Transverse colon (tissue), 4 donors: ENCODE data around the gene ROBO1. TPM values are rescaled to one million over a fixed set of nuclear protein-coding genes. Genes with fewer than 3 reads are reported as not detected.

Experiments
- DNase-seq: peaks from one replicate; pipeline ENCODE4 v3.0.0-alpha.2; 2019
- H3K27ac ChIP-seq, 4 donors: fragments of 200-600 bp; sonication (generic); 2 replicates each; pipeline ENCODE4 v1.5.1; 2016 to 2018; ENCODE audit warnings: inconsistent platforms in 4 of 4
- H3K27me3 ChIP-seq: fragments of 200-600 bp; sonication (generic); 2 replicates; pipeline ENCODE4 v1.5.1; 2017; ENCODE audit warnings: inconsistent platforms
- H3K36me3 ChIP-seq, 4 donors: fragments of 200-600 bp; sonication (generic); 2 replicates each; pipeline ENCODE4 v1.5.1; 2017 to 2019; ENCODE audit warnings: inconsistent platforms in 4 of 4
- H3K4me1 ChIP-seq, 4 donors: fragments of 200-600 bp; sonication (generic); 2 replicates each; pipeline ENCODE4 v1.5.1; 2017 to 2020; ENCODE audit warnings: inconsistent platforms in 4 of 4
- H3K4me3 ChIP-seq, 4 donors: fragments of 200-600 bp; sonication (generic); 1 replicate in 1 of 4; 2 replicates in 3 of 4; pipeline versions ENCODE4 v1.5.1 to v1.6.1; 2017 to 2019; ENCODE audit warnings: inconsistent platforms in 4 of 4
- H3K9me3 ChIP-seq, 2 donors: fragments of 200-600 bp; sonication (generic); 2 replicates each; pipeline ENCODE4 v1.5.1; 2017 to 2019; ENCODE audit warnings: inconsistent platforms in 2 of 2
- CTCF ChIP-seq, 5 experiments: fragments of 200-600 bp in 3 of 5; fragments of 450-650 bp in 2 of 5; sonication (generic) in 3 of 5; IDR thresholded peaks; 1 replicate in 2 of 5; 2 replicates in 3 of 5; pipeline ENCODE4 v1.5.1; 2016 to 2017; ENCODE audit warnings: antibody characterized with exemption in 5 of 5, inconsistent platforms in 3 of 5, mild to moderate bottlenecking in 2 of 5, moderate library complexity in 1 of 5
- EP300 ChIP-seq: sonication (generic); formaldehyde crosslinking; IDR thresholded peaks from one replicate; pipeline ENCODE4 v1.6.1; 2017; ENCODE audit warnings: antibody characterized with exemption, low read depth
- POLR2A ChIP-seq: fragments of 450-650 bp; IDR thresholded peaks from one replicate; pipeline ENCODE4 v1.6.1; 2016; ENCODE audit warnings: antibody characterized with exemption, mild to moderate bottlenecking, moderate library complexity
- POLR2AphosphoS5 ChIP-seq, 3 donors: sonication (generic); formaldehyde crosslinking; IDR thresholded peaks; one replicate each; pipeline ENCODE4 v1.6.1; 2016; ENCODE audit warnings: antibody characterized with exemption in 3 of 3
- WGBS, 2 donors: methylation state at CpG; one replicate each; pipeline ENCODE4 v1.1.5; 2018; ENCODE audit warnings: low coverage in 1 of 2; 5-methylcytosine and 5-hydroxymethylcytosine counted together
- in situ Hi-C, 4 donors: fragments of 200-750 bp; cut with MboI; loops; one replicate each; pipeline versions ENCODE4 v1.15.0 to v1.15.1; 2017; ENCODE audit warnings: low sequenced_read_pairs in 3 of 4, low pct_ligation_motif_present in 1 of 4, low pct_unique_long_range_greater_than_20kb in 1 of 4
- intact Hi-C: fragments of 100-400 bp; cut with DNase I; formaldehyde crosslinking; loops from one replicate; pipeline ENCODE4 v1.15.1; 2023; ENCODE audit warnings: low total_unique reads
- total RNA-seq, 4 donors: library from RNA; depleted of rRNA; stranded (reverse); fragments of >200 nt; gene quantifications; one replicate each; pipeline ENCODE4 v1.1.0, GENCODE V29; 2016

Gene ROBO1
- total RNA-seq, 4 donors from 2014 or later, result 7.6 to 68.7 (median 9.1) TPM

DNA sequence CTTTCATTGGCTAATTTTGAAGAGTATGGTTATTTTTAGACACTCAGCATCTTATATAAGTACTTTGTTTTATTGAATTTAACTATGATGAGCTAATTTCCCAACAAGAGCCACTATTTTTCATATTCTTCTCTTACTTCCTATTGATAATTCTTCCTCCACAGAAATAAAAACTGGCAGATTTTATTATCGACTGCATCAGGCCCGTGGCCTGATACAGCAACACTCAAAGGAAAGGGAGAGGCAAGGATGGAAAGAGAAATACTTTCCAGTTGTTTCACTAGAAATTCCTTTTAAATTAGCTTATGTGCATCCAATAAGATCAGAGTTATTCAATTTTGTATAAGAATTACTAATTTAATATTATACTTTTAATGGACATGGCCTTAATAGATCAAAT is 886.3 kb downstream of the ROBO1 start:
- WGBS, 2 donors, result 79 to 83% methylated on average over 2 of the region's 2 CpGs

GRCh38 chr3:78880603-78881461 is 887.0 kb downstream of the ROBO1 start:
- Histone ChIP-seq H3K9me3 (no peaks in the 10 kb centered on the region), H3K27ac (peak overlapping the region in 2 of 4 donors; percentile 7 to 40), H3K4me3 (no peak overlapping the region), H3K4me1 (peaks cover 0 to 5% (median 2%) of the 10 kb centered on the region in 4 donors), H3K36me3 (no peaks in the 10 kb centered on the region), H3K27me3 (no peaks in the 10 kb centered on the region)
- WGBS, 2 donors, result 78% methylated on average over 5 to 8 of the region's 8 CpGs
- no peak for TF ChIP-seq CTCF (IDR thresholded peaks at IDR 0.05)
- no peak for TF ChIP-seq POLR2A
- intact Hi-C loops (no loop called here), in situ Hi-C loops (no loop called here)
- DNase-seq, result no peak

More for the DNA sequence above, 886.3 kb downstream of the ROBO1 start:
- Histone ChIP-seq H3K4me3 (no peak overlapping the region), H3K4me1 (peaks cover 0 to 5% (median 2%) of the 10 kb centered on the region in 4 donors), H3K27ac (no peak overlapping the region), H3K9me3 (no peaks in the 10 kb centered on the region), H3K36me3 (no peaks in the 10 kb centered on the region), H3K27me3 (no peaks in the 10 kb centered on the region)
- in situ Hi-C loops (no loop called here), intact Hi-C loops (no loop called here)
- no peak for TF ChIP-seq CTCF (IDR thresholded peaks at IDR 0.05)
- no peak for TF ChIP-seq EP300
- TF ChIP-seq POLR2A, result no peak
- TF ChIP-seq POLR2AphosphoS5 (IDR thresholded peaks at IDR 0.05), result no peak
- no peak for DNase-seq

GRCh38 chr3:78879295-78879860 is 888.4 kb downstream of the ROBO1 start:
- in situ Hi-C loops, result no loop called here
- no peak for TF ChIP-seq POLR2AphosphoS5 (IDR thresholded peaks at IDR 0.05)
- TF ChIP-seq POLR2A, result no peak
- no peak for TF ChIP-seq CTCF (IDR thresholded peaks at IDR 0.05)
- no peak for TF ChIP-seq EP300

GRCh38 chr3:78878789-78879188 is 889.0 kb downstream of the ROBO1 start:
- Histone ChIP-seq H3K27ac (no peak overlapping the region), H3K4me3 (no peak overlapping the region), H3K27me3 (no peaks in the 10 kb centered on the region), H3K4me1 (peaks cover 0 to 12% (median 2%) of the 10 kb centered on the region in 4 donors), H3K9me3 (no peaks in the 10 kb centered on the region), H3K36me3 (no peaks in the 10 kb centered on the region)
- TF ChIP-seq CTCF (IDR thresholded peaks at IDR 0.05) (no peak), POLR2A (no peak), EP300 (no peak), POLR2AphosphoS5 (IDR thresholded peaks at IDR 0.05) (no peak)
- in situ Hi-C loops, result no loop called here
- intact Hi-C loops, result no loop called here
- 17 to 25% methylated on average over 1 of the region's 1 CpG for WGBS, 2 donors
- DNase-seq, result no peak

More at GRCh38 chr3:78879295-78879860, 888.4 kb downstream of the ROBO1 start:
- intact Hi-C loops, result no loop called here
- WGBS, 2 donors, result 66 to 77% methylated on average over 7 of the region's 7 CpGs
- Histone ChIP-seq H3K4me1 (peaks cover 0 to 10% (median 2%) of the 10 kb centered on the region in 4 donors), H3K27ac (no peak overlapping the region), H3K9me3 (no peaks in the 10 kb centered on the region), H3K4me3 (no peak overlapping the region), H3K27me3 (no peaks in the 10 kb centered on the region), H3K36me3 (no peaks in the 10 kb centered on the region)
- DNase-seq, result no peak
